ENCODE results near the gene C4orf50. TPM values are rescaled to one million over a fixed set of nuclear protein-coding genes. Genes with fewer than 3 reads are reported as not detected.

C4orf50 gene
- total and polyA plus RNA-seq, 2 of the 13 experiments (the other 11 are each of a cell fraction or from before 2014, with no cell fraction given): not detected

- Histone ChIP-seq H3K9me3 (ENCODE audit: low read length) (no peaks in the 10 kb centered on the region), H3K4me2 (ENCODE audit: low read depth, low read length) (no peak overlapping the region), H2AFZ (ENCODE audit: low read length) (no peak overlapping the region), H3K27ac (ENCODE audit: extremely low read length, insufficient read depth, low read length) (no peak overlapping the region), H3K9ac (ENCODE audit: insufficient read depth, low read depth, low read length) (no peak overlapping the region), H3K36me3 (replicated peaks in 1 of 2; ENCODE audit: control insufficient read depth in 1 of 2, insufficient read depth in 2 of 2, low read length in 2 of 2) (no peaks in the 10 kb centered on the region), H3K79me2 (ENCODE audit: insufficient read depth, low read length) (no peaks in the 10 kb centered on the region), H3K27me3 (ENCODE audit: control insufficient read depth in 1 of 2, insufficient read depth in 2 of 2, low read length in 2 of 2) (peaks cover 9 to 24% of the 10 kb centered on the region in 2 experiments; a peak in 3 of 5 replicates), H3K4me3 (replicated peaks in 1 of 3; ENCODE audit: insufficient read depth in 1 of 3, low read depth in 2 of 3, low read length in 3 of 3) (no peak overlapping the region), H3K4me1 (ENCODE audit: insufficient read depth, low read length) (peaks cover 14% of the 10 kb centered on the region), H4K20me1 (ENCODE audit: insufficient read depth, low read length) (no peaks in the 10 kb centered on the region)
- no TSS peak for BruUV-seq (replicated peaks)
- intact Hi-C loops (cut with micrococcal nuclease; ENCODE audit: unreplicated experiment): no loop called here
- ChIA-PET POLR2A (no interaction called here), CTCF (ENCODE audit: low intra/inter-chr PET ratio, low total read pairs) (no interaction called here)
- no peak for ATAC-seq
- in situ Hi-C loops (cut with HindIII; ENCODE audit: extremely low pct_ligation_motif_present, low pct_unique_long_range_greater_than_20kb): no loop called here
- FAIRE-seq: no peak
- WGBS (ENCODE audit: low lambda C conversion rate): 40% methylated on average over 7 of the region's 11 CpGs
- DNase-seq (ENCODE audit: low spot score): no peak
- TF ChIP-seq TBP (CRISPR knock-in tag; IDR thresholded peaks at IDR 0.05): no peak
- no peak for TF ChIP-seq FOSL1 (CRISPR knock-in tag; IDR thresholded peaks at IDR 0.05; ENCODE audit: borderline replicate concordance)
- TF ChIP-seq, protein P1, sequence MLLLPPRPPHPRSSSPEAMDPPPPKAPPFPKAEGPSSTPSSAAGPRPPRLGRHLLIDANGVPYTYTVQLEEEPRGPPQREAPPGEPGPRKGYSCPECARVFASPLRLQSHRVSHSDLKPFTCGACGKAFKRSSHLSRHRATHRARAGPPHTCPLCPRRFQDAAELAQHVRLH (CRISPR knock-in tag; IDR thresholded peaks at IDR 0.05; ENCODE audit: borderline replicate concordance, low read depth): no peak
- TF ChIP-seq TEAD3 (CRISPR knock-in tag; optimal IDR thresholded peaks at IDR 0.05; ENCODE audit: borderline replicate concordance): no peak
- TF ChIP-seq ZSCAN22 (CRISPR knock-in tag; IDR thresholded peaks at IDR 0.05): no peak
- TF ChIP-seq ELF3 (CRISPR knock-in tag; IDR thresholded peaks at IDR 0.05): no peak
- TF ChIP-seq MAFG (CRISPR knock-in tag; IDR thresholded peaks at IDR 0.05): no peak
- TF ChIP-seq CEBPB (IDR thresholded peaks at IDR 0.05; ENCODE audit: borderline replicate concordance, low read depth, low read length): no peak
- TF ChIP-seq TCF7 (IDR thresholded peaks at IDR 0.05; ENCODE audit: low read depth): no peak
- no peak for TF ChIP-seq ZNF766 (CRISPR knock-in tag; IDR thresholded peaks at IDR 0.05; ENCODE audit: borderline replicate concordance)
- no peak for TF ChIP-seq STAT5B (CRISPR knock-in tag; IDR thresholded peaks at IDR 0.05)
- TF ChIP-seq HIC2 (CRISPR knock-in tag; IDR thresholded peaks at IDR 0.05; ENCODE audit: low read depth): no peak
- no peak for TF ChIP-seq XRCC5 (optimal IDR thresholded peaks at IDR 0.05; ENCODE audit: low read length)
- no peak for TF ChIP-seq DNMT3B (CRISPR knock-in tag; conservative IDR thresholded peaks at IDR 0.05)
Measured at GRCh38 chr4:6017800-6018199, 431 bp downstream of the C4orf50 start.

Measured in HepG2 (cell line).